HG02852 (cell line): ENCODE data around the gene FGFRL1.

ENCODE experiments used
- ATAC-seq: cut with Tn5 transposase; IDR thresholded peaks from one replicate; pipeline ENCODE4 v1.9.1; 2021; ENCODE audit warnings: mild to moderate bottlenecking, moderate library complexity; ENCODE audit not compliant: unreplicated experiment

FGFRL1 gene

GRCh38 chr4:1062419-1062818 is 51.0 kb downstream of the FGFRL1 start:
- no peak for ATAC-seq

GRCh38 chr4:1065732-1066131 is 54.3 kb downstream of the FGFRL1 start:
- ATAC-seq, result no peak

GRCh38 chr4:1069394-1069793 is 58.0 kb downstream of the FGFRL1 start:
- ATAC-seq, result no peak

- ATAC-seq, result no peak
These were observed 61.5 kb downstream of the FGFRL1 start for GRCh38 chr4:1072830-1073446.

GRCh38 chr4:1074077-1074476 is 62.7 kb downstream of the FGFRL1 start:
- ATAC-seq, result no peak

GRCh38 chr4:1075225-1075624 is 63.8 kb downstream of the FGFRL1 start:
- no peak for ATAC-seq

GRCh38 chr4:1075809-1076699 is 64.6 kb downstream of the FGFRL1 start:
- ATAC-seq, result no peak
